H1 (cell line): Measurements from ENCODE around the gene WNT9A. TPM values are rescaled to one million over a fixed set of nuclear protein-coding genes. Genes with fewer than 3 reads are reported as not detected.

Experiments
- ATF2 ChIP-seq: IDR thresholded peaks from 2 replicates; pipeline ENCODE4 v1.6.1; 2012; ENCODE audit warnings: low read length, inconsistent platforms
- CEBPB ChIP-seq: IDR thresholded peaks from 2 replicates; pipeline ENCODE4 v1.6.1; 2012; ENCODE audit warnings: low read depth, low read length
- CHD1 ChIP-seq: IDR thresholded peaks from 2 replicates; pipeline ENCODE4 v1.6.1; 2012; ENCODE audit warnings: low read depth, low read length, improper control_type of control experiment
- CHD7 ChIP-seq: fragments of 300-600 bp; sonication (generic); IDR thresholded peaks from 2 replicates; pipeline ENCODE4 v1.7.1; 2012; ENCODE audit warnings: low read length, moderate library complexity, mild to moderate bottlenecking, inconsistent platforms; ENCODE audit not compliant: insufficient replicate concordance
- NRF1 ChIP-seq: IDR thresholded peaks from 2 replicates; pipeline ENCODE4 v1.6.1; 2011; ENCODE audit warnings: mild to moderate bottlenecking, low read depth, low read length, improper control_type of control experiment
- SAP30 ChIP-seq: fragments of 300-600 bp; sonication (generic); IDR thresholded peaks from 2 replicates; pipeline ENCODE4 v1.7.1; 2012; ENCODE audit warnings: low read length, moderate library complexity, mild to moderate bottlenecking, inconsistent platforms; ENCODE audit not compliant: insufficient read depth, insufficient replicate concordance
- SP2 ChIP-seq: IDR thresholded peaks from 2 replicates; pipeline ENCODE4 v1.6.1; 2012; ENCODE audit warnings: mild to moderate bottlenecking, low read length, inconsistent platforms
- TAF7 ChIP-seq: optimal IDR thresholded peaks from 2 replicates; pipeline ENCODE3; 2011; ENCODE audit warnings: low read depth, mild to moderate bottlenecking, inconsistent platforms, low read length, moderate library complexity, borderline replicate concordance
- TEAD4 ChIP-seq: IDR thresholded peaks from 2 replicates; pipeline ENCODE4 v1.6.1; 2012; ENCODE audit warnings: low read depth, low read length, inconsistent platforms, mixed read lengths
- polyA plus RNA-seq, 7 experiments: library from polyadenylated mRNA; depleted of rRNA in 3 of 7; stranded (reverse) in 5 of 7; unstranded in 2 of 7; fragments of >200 nt in 5 of 7; fragments of 200-250 nt in 2 of 7; gene quantifications; 1 replicate in 5 of 7; 2 replicates in 1 of 7; 4 replicates in 1 of 7; pipeline versions ENCODE4 v1.2.1 to v1.2.3, GENCODE V29; 2011 to 2013; ENCODE audit warnings: missing spikeins in 2 of 7, mixed read lengths in 2 of 7
- total RNA-seq: library from RNA; stranded (reverse); fragmentation: NEBNext Ultra II Directional; extraction: Animal tissue kit (Norgen Biotek cat#: 25700); gene quantifications from 2 replicates; pipeline ENCODE4 v1.2.1, GENCODE V29; 2021

WNT9A gene
- total and polyA plus RNA-seq, 2 of the 8 experiments (the other 6 are each of a cell fraction or from before 2014, with no cell fraction given), result 1.1 to 1.5 TPM

DNA sequence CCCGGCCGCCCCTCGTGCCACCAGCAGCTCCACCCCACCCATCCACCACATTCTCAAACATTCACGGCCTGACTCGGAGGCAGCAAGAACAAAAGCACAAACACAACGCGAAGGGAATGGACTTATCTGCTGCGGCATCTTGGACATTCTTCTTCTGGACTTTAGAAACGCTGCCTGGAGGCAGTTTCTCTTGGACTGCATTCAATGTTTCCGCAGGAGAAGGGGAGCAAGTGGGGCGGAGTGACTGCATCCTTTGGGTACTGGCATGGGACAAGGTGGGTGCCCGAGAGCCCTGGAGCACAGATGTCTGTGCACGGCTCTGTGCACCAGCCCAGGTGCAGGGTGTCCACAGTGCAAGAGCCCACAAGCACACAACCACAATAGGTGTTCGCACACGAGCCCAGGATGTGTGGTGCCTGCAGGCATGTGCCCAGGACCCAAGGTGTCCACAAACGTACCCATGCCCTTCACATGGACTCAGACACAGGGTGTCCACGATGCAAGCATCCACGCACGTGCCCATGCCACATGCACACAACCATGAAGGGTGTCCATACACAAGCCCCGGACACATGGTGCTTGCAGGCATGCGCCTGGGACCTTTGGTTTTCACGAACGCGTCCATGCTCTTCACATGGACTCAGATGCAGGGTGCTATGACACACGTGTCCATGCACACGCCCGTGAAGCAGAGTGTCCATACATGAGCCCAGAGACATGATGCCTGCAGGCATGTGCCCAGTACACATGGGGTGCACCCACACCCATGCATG lies 53.6 kb downstream of the WNT9A start (continued):
- TF ChIP-seq CHD7 (no peak), CEBPB (no peak), SP2 (no peak), CHD1 (no peak), SAP30 (no peak), NRF1 (no peak), TEAD4 (no peak), TAF7 (no peak), ATF2 (no peak)
